K562 (cell line): ENCODE measurements around the gene PGPEP1.

Source experiments
- BHLHE40 ChIP-seq: IDR thresholded peaks from 2 replicates; pipeline ENCODE4 v1.6.1; 2011; ENCODE audit warnings: low read length, improper control_type of control experiment
- CTCF ChIP-seq, 3 experiments: IDR thresholded peaks in 2 of 3; conservative IDR thresholded peaks in 1 of 3; 2 replicates each; pipeline ENCODE4 v1.5.1; 2011 to 2012; ENCODE audit warnings: low read length in 3 of 3, mild to moderate bottlenecking in 3 of 3, control low read depth in 2 of 3, improper control_type of control experiment in 1 of 3, inconsistent platforms in 1 of 3, low read depth in 1 of 3, mixed read lengths in 1 of 3, moderate library complexity in 1 of 3; ENCODE audit not compliant: insufficient read depth in 2 of 3
- EZH2 ChIP-seq: IDR thresholded peaks from 2 replicates; pipeline ENCODE4 v1.6.1; 2012; ENCODE audit warnings: low read depth, mild to moderate bottlenecking, inconsistent platforms, low read length, borderline replicate concordance
- LEF1 ChIP-seq: fragments of 450-650 bp; IDR thresholded peaks from 2 replicates; pipeline ENCODE4 v1.6.1; 2016; ENCODE audit warnings: mild to moderate bottlenecking
- NR3C1 ChIP-seq: sonication (generic); formaldehyde crosslinking; IDR thresholded peaks from 2 replicates; pipeline ENCODE4 v1.8.1; 2022; ENCODE audit warnings: missing genetic modification reagents
- RAD51 ChIP-seq: fragments of 450-650 bp; IDR thresholded peaks from 2 replicates; pipeline ENCODE4 v1.7.1; 2016; ENCODE audit warnings: low read depth, mild to moderate bottlenecking, borderline replicate concordance
- TBP ChIP-seq: optimal IDR thresholded peaks from 2 replicates; pipeline ENCODE3; 2011; ENCODE audit warnings: low read depth, low read length, improper control_type of control experiment
- TEAD4 ChIP-seq, 2 experiments: sonication (generic) in 1 of 2; formaldehyde crosslinking in 1 of 2; IDR thresholded peaks; 2 replicates each; pipeline versions ENCODE4 v1.6.1 to v1.8.0; 2012 to 2022; ENCODE audit warnings: borderline replicate concordance in 1 of 2, inconsistent platforms in 1 of 2, low read length in 1 of 2, mild to moderate bottlenecking in 1 of 2, missing genetic modification reagents in 1 of 2
- ZNF140 ChIP-seq: fragments of 250-450 bp; sonication (Bioruptor Pico); IDR thresholded peaks from 2 replicates; pipeline ENCODE4 v1.8.0; 2021; ENCODE audit warnings: moderate library complexity, mild to moderate bottlenecking, inconsistent platforms
- ZNF589 ChIP-seq: fragments of 200-800 bp; sonication (Bioruptor generic); IDR thresholded peaks from 2 replicates; pipeline ENCODE4 v1.6.1; 2016; ENCODE audit warnings: low read depth, missing genetic modification characterization, missing compliant biosample characterization
- ZNF717 ChIP-seq: fragments of 250-450 bp; sonication (Bioruptor Pico); IDR thresholded peaks from 2 replicates; pipeline ENCODE4 v1.5.0; 2021

- TF ChIP-seq CTCF (IDR thresholded peaks at IDR 0.05 in 2 of 3, conservative IDR thresholded peaks at IDR 0.05 in 1 of 3; ENCODE audit: insufficient read depth in 2 of 3, low read depth in 1 of 3, low read length in 3 of 3) (no peak), ZNF717 (no peak), NR3C1 (no peak), TBP (peak; percentile 29), ZNF589 (CRISPR knock-in tag) (no peak), LEF1 (0 out of 2 replicates have a peak, but pooled peaks have one; percentile 11), EZH2 (no peak), TEAD4 (IDR thresholded peaks at IDR 0.05; ENCODE audit: low read length) (no peak), TEAD4 (CRISPR knock-in tag; IDR thresholded peaks at IDR 0.05; ENCODE audit: borderline replicate concordance) (no peak), ZNF140 (no peak), BHLHE40 (no peak), RAD51 (peak; percentile 25; the same call in 1 of the 2 replicates)
These were observed 77.0 kb downstream of the PGPEP1 start for GRCh38 chr19:18417250-18418028.
